HEK293 (cell line): ENCODE measurements around the gene TOPAZ1.

Source experiments
- INSM2 ChIP-seq: fragments of 450-650 bp; formaldehyde crosslinking; IDR thresholded peaks from 2 replicates; pipeline ENCODE4 v1.5.1; 2016; ENCODE audit warnings: missing biosample characterization, missing genetic modification characterization
- KLF10 ChIP-seq: fragments of 450-650 bp; IDR thresholded peaks from 2 replicates; pipeline ENCODE4 v1.5.1; 2018; ENCODE audit warnings: missing biosample characterization, mild to moderate bottlenecking, missing genetic modification characterization
- KLF9 ChIP-seq: fragments of 450-650 bp; formaldehyde crosslinking; IDR thresholded peaks from 2 replicates; pipeline ENCODE4 v1.5.1; 2016; ENCODE audit warnings: missing biosample characterization, missing genetic modification characterization, low read depth
- MZF1 ChIP-seq: fragments of 450-650 bp; formaldehyde crosslinking; IDR thresholded peaks from 2 replicates; pipeline ENCODE4 v1.5.1; 2017; ENCODE audit warnings: missing biosample characterization, missing genetic modification characterization, borderline replicate concordance
- SCRT1 ChIP-seq: fragments of 450-650 bp; formaldehyde crosslinking; IDR thresholded peaks from 2 replicates; pipeline ENCODE4 v1.5.1; 2016; ENCODE audit warnings: missing biosample characterization, missing genetic modification characterization, borderline replicate concordance
- ZNF133 ChIP-seq: fragments of 450-650 bp; formaldehyde crosslinking; IDR thresholded peaks from 2 replicates; pipeline ENCODE4 v1.5.1; 2016; ENCODE audit warnings: missing biosample characterization, missing genetic modification characterization
- ZNF311 ChIP-seq: fragments of 450-650 bp; formaldehyde crosslinking; IDR thresholded peaks from 2 replicates; pipeline ENCODE4 v1.5.1; 2017; ENCODE audit warnings: missing biosample characterization, missing genetic modification characterization, borderline replicate concordance
- ZNF513 ChIP-seq: fragments of 450-650 bp; IDR thresholded peaks from 2 replicates; pipeline ENCODE4 v1.5.1; 2018; ENCODE audit warnings: missing biosample characterization, missing genetic modification characterization
- ZNF654 ChIP-seq: fragments of 450-650 bp; formaldehyde crosslinking; IDR thresholded peaks from 2 replicates; pipeline ENCODE4 v1.5.1; 2016; ENCODE audit warnings: low read depth, missing biosample characterization, missing genetic modification characterization
- ZNF707 ChIP-seq: fragments of 450-650 bp; formaldehyde crosslinking; IDR thresholded peaks from 2 replicates; pipeline ENCODE4 v1.5.1; 2016; ENCODE audit warnings: missing biosample characterization, missing genetic modification characterization
- TF ChIP-seq, protein P1 (sequence below): fragments of 450-650 bp; formaldehyde crosslinking; IDR thresholded peaks from 2 replicates; pipeline ENCODE4 v1.5.1; 2016; ENCODE audit warnings: missing biosample characterization, missing genetic modification characterization, borderline replicate concordance
- TF ChIP-seq, protein P2 (sequence below): fragments of 450-650 bp; formaldehyde crosslinking; IDR thresholded peaks from 2 replicates; pipeline ENCODE4 v1.5.1; 2016; ENCODE audit warnings: missing biosample characterization, missing genetic modification characterization
- TF ChIP-seq, protein P3 (sequence below): fragments of 450-650 bp; formaldehyde crosslinking; IDR thresholded peaks from 2 replicates; pipeline ENCODE4 v1.5.1; 2017; ENCODE audit warnings: missing biosample characterization, missing genetic modification characterization
- TF ChIP-seq, protein P4 (sequence below): fragments of 450-650 bp; formaldehyde crosslinking; IDR thresholded peaks from 2 replicates; pipeline ENCODE4 v1.5.1; 2016; ENCODE audit warnings: missing biosample characterization, missing genetic modification characterization
- TF ChIP-seq, protein P5 (sequence below): fragments of 450-650 bp; formaldehyde crosslinking; IDR thresholded peaks from 2 replicates; pipeline ENCODE4 v1.5.1; 2016; ENCODE audit warnings: missing biosample characterization, missing genetic modification characterization

TOPAZ1 gene

GRCh38 chr3:44326019-44326418, 84.3 kb downstream of the TOPAZ1 start (continued):
- TF ChIP-seq, protein P1, sequence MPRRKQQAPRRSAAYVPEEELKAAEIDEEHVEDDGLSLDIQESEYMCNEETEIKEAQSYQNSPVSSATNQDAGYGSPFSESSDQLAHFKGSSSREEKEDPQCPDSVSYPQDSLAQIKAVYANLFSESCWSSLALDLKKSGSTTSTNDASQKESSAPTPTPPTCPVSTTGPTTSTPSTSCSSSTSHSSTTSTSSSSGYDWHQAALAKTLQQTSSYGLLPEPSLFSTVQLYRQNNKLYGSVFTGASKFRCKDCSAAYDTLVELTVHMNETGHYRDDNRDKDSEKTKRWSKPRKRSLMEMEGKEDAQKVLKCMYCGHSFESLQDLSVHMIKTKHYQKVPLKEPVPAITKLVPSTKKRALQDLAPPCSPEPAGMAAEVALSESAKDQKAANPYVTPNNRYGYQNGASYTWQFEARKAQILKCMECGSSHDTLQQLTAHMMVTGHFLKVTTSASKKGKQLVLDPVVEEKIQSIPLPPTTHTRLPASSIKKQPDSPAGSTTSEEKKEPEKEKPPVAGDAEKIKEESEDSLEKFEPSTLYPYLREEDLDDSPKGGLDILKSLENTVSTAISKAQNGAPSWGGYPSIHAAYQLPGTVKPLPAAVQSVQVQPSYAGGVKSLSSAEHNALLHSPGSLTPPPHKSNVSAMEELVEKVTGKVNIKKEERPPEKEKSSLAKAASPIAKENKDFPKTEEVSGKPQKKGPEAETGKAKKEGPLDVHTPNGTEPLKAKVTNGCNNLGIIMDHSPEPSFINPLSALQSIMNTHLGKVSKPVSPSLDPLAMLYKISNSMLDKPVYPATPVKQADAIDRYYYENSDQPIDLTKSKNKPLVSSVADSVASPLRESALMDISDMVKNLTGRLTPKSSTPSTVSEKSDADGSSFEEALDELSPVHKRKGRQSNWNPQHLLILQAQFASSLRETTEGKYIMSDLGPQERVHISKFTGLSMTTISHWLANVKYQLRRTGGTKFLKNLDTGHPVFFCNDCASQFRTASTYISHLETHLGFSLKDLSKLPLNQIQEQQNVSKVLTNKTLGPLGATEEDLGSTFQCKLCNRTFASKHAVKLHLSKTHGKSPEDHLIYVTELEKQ (tag by site-specific recombination), result no peak
- no peak for TF ChIP-seq ZNF654 (tag by site-specific recombination)
- TF ChIP-seq, protein P2, sequence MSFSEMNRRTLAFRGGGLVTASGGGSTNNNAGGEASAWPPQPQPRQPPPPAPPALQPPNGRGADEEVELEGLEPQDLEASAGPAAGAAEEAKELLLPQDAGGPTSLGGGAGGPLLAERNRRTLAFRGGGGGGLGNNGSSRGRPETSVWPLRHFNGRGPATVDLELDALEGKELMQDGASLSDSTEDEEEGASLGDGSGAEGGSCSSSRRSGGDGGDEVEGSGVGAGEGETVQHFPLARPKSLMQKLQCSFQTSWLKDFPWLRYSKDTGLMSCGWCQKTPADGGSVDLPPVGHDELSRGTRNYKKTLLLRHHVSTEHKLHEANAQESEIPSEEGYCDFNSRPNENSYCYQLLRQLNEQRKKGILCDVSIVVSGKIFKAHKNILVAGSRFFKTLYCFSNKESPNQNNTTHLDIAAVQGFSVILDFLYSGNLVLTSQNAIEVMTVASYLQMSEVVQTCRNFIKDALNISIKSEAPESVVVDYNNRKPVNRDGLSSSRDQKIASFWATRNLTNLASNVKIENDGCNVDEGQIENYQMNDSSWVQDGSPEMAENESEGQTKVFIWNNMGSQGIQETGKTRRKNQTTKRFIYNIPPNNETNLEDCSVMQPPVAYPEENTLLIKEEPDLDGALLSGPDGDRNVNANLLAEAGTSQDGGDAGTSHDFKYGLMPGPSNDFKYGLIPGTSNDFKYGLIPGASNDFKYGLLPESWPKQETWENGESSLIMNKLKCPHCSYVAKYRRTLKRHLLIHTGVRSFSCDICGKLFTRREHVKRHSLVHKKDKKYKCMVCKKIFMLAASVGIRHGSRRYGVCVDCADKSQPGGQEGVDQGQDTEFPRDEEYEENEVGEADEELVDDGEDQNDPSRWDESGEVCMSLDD (tag by site-specific recombination), result no peak
- TF ChIP-seq ZNF513 (tag by site-specific recombination), result no peak
- TF ChIP-seq INSM2 (tag by site-specific recombination), result no peak
- TF ChIP-seq, protein P3, sequence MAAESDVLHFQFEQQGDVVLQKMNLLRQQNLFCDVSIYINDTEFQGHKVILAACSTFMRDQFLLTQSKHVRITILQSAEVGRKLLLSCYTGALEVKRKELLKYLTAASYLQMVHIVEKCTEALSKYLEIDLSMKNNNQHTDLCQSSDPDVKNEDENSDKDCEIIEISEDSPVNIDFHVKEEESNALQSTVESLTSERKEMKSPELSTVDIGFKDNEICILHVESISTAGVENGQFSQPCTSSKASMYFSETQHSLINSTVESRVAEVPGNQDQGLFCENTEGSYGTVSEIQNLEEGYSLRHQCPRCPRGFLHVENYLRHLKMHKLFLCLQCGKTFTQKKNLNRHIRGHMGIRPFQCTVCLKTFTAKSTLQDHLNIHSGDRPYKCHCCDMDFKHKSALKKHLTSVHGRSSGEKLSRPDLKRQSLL (tag by site-specific recombination), result no peak
- no peak for TF ChIP-seq MZF1 (tag by site-specific recombination)
- no peak for TF ChIP-seq ZNF311
- no peak for TF ChIP-seq SCRT1 (tag by site-specific recombination)
- no peak for TF ChIP-seq KLF10
- no peak for TF ChIP-seq KLF9 (tag by site-specific recombination)
- no peak for TF ChIP-seq ZNF133
- TF ChIP-seq, protein P4, sequence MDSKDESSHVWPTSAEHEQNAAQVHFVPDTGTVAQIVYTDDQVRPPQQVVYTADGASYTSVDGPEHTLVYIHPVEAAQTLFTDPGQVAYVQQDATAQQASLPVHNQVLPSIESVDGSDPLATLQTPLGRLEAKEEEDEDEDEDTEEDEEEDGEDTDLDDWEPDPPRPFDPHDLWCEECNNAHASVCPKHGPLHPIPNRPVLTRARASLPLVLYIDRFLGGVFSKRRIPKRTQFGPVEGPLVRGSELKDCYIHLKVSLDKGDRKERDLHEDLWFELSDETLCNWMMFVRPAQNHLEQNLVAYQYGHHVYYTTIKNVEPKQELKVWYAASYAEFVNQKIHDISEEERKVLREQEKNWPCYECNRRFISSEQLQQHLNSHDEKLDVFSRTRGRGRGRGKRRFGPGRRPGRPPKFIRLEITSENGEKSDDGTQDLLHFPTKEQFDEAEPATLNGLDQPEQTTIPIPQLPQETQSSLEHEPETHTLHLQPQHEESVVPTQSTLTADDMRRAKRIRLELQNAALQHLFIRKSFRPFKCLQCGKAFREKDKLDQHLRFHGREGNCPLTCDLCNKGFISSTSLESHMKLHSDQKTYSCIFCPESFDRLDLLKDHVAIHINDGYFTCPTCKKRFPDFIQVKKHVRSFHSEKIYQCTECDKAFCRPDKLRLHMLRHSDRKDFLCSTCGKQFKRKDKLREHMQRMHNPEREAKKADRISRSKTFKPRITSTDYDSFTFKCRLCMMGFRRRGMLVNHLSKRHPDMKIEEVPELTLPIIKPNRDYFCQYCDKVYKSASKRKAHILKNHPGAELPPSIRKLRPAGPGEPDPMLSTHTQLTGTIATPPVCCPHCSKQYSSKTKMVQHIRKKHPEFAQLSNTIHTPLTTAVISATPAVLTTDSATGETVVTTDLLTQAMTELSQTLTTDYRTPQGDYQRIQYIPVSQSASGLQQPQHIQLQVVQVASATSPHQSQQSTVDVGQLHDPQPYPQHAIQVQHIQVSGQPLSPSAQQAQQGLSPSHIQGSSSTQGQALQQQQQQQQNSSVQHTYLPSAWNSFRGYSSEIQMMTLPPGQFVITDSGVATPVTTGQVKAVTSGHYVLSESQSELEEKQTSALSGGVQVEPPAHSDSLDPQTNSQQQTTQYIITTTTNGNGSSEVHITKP, result no peak
- no peak for TF ChIP-seq ZNF707
- TF ChIP-seq, protein P5, sequence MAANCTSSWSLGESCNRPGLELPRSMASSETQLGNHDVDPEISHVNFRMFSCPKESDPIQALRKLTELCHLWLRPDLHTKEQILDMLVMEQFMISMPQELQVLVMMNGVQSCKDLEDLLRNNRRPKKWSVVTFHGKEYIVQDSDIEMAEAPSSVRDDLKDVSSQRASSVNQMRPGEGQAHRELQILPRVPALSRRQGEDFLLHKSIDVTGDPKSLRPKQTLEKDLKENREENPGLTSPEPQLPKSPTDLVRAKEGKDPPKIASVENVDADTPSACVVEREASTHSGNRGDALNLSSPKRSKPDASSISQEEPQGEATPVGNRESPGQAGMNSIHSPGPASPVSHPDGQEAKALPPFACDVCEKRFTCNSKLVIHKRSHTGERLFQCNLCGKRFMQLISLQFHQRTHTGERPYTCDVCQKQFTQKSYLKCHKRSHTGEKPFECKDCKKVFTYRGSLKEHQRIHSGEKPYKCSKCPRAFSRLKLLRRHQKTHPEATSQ (tag by site-specific recombination), result no peak
